PC-9 (cell line): Measurements from ENCODE around the gene NCOR2.

Experiments
- EZH2 ChIP-seq: fragments of 200-600 bp; sonication (generic); IDR thresholded peaks from 2 replicates; pipeline ENCODE4 v1.8.0; 2017; ENCODE audit warnings: antibody characterized with exemption, low read depth
- TF ChIP-seq, protein P1 (sequence below): fragments of 200-600 bp; sonication (generic); conservative IDR thresholded peaks from 2 replicates; pipeline ENCODE4 v1.6.1; 2017; ENCODE audit warnings: mixed run types, antibody characterized with exemption, mild to moderate bottlenecking, moderate library complexity

DNA sequence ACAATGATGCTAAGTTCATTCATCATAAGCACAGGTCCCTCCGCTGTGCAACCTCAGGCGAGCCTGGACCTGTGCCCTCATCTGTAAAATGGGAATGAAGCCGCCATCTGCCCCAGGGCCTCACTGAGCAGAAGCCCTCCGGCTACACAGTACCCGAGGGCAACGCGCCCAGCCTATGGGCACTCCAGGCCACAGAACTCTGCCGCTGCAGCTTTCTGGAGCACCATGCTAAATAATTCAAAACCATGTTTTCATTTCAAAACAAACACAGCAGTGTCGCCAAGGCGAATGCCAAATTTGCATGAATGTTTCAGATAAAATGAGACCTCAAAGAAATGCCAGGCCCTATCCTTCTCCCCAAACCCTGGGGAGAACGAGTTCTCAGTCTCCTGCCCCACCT is 4.0 kb downstream of the NCOR2 start:
- TF ChIP-seq, protein P1, sequence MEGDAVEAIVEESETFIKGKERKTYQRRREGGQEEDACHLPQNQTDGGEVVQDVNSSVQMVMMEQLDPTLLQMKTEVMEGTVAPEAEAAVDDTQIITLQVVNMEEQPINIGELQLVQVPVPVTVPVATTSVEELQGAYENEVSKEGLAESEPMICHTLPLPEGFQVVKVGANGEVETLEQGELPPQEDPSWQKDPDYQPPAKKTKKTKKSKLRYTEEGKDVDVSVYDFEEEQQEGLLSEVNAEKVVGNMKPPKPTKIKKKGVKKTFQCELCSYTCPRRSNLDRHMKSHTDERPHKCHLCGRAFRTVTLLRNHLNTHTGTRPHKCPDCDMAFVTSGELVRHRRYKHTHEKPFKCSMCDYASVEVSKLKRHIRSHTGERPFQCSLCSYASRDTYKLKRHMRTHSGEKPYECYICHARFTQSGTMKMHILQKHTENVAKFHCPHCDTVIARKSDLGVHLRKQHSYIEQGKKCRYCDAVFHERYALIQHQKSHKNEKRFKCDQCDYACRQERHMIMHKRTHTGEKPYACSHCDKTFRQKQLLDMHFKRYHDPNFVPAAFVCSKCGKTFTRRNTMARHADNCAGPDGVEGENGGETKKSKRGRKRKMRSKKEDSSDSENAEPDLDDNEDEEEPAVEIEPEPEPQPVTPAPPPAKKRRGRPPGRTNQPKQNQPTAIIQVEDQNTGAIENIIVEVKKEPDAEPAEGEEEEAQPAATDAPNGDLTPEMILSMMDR: no peak
- no peak for TF ChIP-seq EZH2
